CD4-positive, alpha-beta T cell treated with Interferon alpha-2 for 1 hour (primary cell): ENCODE data around the gene ACVR1.
"Not testable (repeated sequence)": the region's sequence is repeated elsewhere in the genome, so short reads cannot be mapped to it uniquely, and the experiment has no call there.

ENCODE experiments used
- DNase-seq, 2 donors: peaks; one replicate each; pipeline ENCODE4 v3.0.0-alpha.2; 2020 to 2022

Gene ACVR1

GRCh38 chr2:157849591-157849990 is 26.5 kb downstream of the ACVR1 start:
- DNase-seq = no peak

DNA sequence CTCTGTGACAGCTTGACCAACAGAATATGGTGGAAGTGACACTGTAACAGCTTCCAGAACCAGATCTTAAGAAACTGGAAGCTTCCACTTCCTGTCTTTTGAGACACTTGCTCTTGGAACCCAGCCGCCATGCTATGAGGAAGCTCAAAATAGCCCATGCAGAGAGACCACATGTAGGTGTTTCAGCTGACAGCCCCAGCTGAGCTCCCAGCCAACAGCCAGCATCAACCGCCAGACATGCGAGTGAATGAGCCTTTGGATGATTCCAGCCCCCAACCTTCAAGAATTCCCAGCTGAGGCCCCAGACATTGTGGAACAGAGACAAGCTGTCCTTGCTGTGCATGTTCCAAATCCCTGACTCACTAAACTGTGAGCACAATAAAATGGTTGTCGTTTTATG is 27.9 kb downstream of the ACVR1 start:
- no peak for DNase-seq

GRCh38 chr2:157845081-157845480 is 31.0 kb downstream of the ACVR1 start:
- no peak for DNase-seq

GRCh38 chr2:157843935-157844334 is 32.2 kb downstream of the ACVR1 start:
- no peak for DNase-seq

- DNase-seq = no peak
These were observed 33.0 kb downstream of the ACVR1 start for GRCh38 chr2:157843081-157843480.

DNA sequence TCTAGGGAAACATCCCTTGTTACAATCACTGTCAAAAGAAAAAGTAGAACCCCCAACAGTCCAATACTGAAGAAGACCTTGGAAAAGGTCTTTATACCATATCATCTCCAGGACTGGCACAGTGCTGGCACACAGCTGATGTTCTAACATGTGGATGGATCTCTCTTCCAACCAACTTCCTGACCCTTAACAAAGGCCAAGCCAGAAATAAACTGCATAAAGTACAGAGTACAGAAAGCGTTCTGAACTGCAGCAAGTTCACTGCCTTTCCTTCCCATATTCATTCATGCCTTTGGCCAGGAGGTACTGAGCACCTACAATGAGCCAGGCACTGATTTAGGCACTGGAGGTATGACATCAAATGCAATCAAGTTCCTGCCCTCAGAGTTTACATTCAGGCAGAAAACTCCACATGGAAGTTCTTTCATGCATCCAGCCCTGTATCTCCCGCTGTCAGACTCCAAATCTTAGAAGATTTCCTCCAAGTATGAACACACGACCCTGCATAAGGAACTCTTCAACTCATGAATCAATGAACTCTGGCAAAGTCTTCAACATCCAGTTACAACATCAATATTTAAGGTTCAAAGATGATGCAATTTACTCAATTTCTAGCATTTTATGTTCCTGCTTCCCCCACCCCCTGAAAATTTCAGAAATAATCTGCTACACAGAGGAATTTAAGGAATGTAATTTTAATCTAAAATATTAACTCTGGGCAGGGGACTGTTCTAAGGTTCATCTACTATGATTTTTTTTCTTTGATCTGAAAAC is 33.8 kb downstream of the ACVR1 start:
- no peak for DNase-seq

GRCh38 chr2:157841485-157841884 is 34.6 kb downstream of the ACVR1 start:
- no peak for DNase-seq

DNA sequence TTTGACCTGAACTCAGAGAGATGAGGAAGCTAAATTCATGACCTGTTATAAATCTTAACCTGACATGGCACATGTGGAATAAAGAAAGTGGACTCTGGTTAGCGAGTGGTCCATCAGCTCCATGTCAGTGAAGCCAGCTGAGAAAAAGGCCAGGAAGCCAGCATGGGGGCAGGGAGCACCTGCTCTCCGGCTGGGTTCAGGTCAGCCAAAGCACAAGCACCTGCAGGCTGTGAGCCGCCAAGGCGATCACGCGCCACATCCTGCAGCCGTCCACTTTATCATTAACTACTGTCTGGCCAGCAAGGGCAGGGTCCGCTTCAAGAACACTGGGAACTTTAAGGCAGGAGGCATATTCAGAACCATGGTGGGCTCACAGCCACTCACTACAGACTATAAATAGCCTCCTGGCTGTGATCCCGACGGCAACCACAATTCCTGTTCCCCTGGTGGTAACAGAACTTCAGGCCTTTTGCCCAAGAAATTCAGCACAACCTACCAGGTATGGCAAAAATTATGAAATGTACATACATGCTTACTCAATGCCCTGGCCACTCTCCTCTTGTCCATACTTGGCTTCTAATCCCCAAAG is 35.5 kb downstream of the ACVR1 start:
- DNase-seq = no peak

DNA sequence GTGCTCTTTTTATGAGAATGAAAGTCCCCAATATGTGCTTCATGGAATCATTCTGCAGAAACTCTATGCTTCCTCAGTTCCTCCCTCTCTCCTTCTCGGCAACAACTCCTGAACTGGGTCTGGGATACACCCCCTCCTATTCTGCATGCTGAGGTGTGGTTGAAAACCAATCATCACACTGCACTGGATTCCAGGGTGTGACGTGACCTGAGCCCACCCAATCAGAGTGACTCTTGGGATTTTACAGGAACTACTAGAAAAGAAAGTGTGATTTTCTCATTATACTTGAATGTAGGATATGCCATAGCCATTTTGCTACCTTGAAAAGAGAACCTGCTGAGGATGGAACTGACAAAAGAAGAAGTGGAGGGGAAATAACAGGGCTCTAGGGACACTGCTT is 36.3 kb downstream of the ACVR1 start:
- DNase-seq = no peak

DNA sequence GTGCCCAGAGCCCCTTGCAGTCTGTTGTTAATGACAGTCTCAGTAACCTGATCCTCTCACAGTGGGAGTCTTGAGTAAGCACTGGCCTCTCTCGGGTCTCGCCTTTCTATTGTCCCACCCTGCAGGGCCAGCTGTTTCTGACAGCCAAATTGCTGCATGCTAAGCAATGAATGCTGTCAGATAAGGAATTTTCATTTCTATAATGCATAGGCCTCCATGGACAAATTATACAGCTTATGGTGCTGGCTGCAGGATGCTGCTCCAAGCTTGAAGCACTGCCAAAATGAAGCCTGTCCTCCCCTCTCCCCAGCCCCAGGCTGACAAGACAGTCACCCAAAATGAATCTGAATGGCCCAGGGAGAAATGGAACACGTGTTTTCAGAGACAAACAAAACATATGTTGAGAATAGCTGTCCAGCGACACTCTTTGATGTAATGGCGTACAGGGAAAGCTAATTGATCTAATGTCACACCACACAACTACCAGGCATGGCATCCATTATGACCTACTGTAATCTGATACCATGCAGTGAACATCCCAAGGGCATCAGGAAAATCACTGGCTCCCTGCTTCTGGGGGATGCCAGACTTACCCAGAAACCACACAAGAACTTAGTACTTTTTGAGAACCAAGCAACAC is 36.8 kb downstream of the ACVR1 start:
- no peak for DNase-seq

DNA sequence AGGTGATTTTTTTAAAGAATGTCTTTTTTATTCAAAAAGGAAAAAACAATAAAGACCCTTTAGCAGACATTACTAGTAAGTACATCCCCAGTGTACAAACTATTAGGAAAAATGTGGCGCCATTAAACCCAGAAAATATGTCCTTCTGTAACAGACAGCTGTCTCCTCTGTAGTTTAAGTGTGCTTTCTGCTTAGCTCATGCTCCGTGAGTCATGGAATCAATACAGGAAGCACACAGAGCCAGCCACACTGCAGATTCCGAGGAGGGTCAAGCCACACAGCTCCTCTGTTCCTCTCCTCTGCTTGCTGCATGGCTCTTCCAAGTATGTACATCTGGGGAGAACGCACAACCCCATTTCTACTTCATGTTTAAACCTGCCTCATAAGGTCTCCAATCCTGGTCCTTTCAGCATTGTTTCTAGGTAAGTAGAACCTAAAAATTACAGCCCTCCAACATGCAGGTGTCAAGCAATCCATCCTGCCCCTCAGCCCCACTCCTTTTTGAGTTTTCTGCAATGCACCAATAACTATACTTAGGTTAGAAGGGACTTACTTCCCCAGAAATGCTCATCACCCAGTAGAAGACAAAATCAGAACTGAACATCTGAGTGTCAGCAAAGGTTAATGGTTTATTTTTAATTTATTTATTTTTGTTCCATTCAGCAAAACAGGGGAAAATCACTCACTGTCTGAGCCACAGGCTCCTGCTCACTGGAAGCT is 37.5 kb downstream of the ACVR1 start:
- DNase-seq = peak in 1 of 2 donors; percentile 39

GRCh38 chr2:157837851-157838441 is 38.2 kb downstream of the ACVR1 start:
- no peak for DNase-seq

- DNase-seq = no peak
These were observed 39.6 kb downstream of the ACVR1 start for GRCh38 chr2:157836531-157836930.

DNA sequence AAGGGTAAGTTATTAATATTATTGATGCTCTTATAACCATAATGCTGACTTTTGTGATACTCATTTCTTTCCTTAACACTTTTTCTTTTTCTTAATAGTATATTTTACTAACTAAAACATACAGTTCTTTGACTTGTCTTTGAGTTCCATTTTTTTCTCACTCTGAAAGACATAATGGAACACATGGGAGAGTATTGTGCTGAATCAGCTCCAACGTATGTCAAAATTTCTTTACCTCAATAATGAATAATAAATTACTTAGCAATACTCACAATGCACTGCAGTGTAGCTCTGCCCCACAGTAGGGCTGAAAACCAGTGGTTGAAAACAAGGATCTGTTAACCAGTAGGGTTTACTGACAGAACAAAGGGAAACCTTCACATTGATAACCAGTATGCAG is 40.7 kb downstream of the ACVR1 start:
- no peak for DNase-seq

GRCh38 chr2:157835006-157835405 is 41.1 kb downstream of the ACVR1 start:
- no peak for DNase-seq

- no peak for DNase-seq
These were observed 42.4 kb downstream of the ACVR1 start for GRCh38 chr2:157833721-157834120.

DNA sequence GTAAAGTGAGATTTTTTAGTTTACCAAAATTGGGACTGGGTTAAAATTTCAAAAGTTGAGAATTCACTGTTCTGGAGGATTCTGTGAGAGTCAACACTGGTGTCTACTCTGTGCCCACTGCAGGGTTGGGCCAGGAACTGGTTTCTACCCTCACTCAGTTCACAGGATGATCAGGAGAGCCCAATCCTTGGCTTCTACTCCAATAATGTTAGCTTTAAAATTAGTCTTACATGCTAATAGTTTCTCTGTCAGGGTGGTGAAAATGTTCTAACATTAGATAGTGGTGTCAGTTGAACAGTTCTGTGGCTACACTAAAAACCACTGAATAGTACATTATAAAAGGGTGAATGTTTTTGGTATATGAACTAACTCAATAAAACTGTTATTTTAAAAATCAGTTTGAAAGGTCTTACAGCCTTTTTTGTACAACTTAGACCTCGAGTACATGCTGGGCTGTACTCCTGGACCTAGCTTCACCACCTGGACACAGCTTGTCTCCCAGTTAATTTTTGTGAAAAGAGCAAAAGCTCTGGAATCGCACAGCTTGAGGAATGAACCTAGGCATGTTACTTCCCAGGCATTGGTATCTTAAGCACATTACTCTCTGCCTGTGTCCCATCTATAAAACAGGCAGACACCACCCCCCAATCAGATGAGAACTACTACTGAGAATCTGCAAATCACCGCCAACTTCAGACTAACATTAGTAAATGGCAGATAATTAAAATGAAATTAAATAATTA is 44.4 kb downstream of the ACVR1 start:
- no peak for DNase-seq

GRCh38 chr2:157830696-157831570 is 45.2 kb downstream of the ACVR1 start:
- DNase-seq = peak in 1 of 2 donors; percentile 2

- no peak for DNase-seq
These were observed 45.9 kb downstream of the ACVR1 start for GRCh38 chr2:157830266-157830665.

DNA sequence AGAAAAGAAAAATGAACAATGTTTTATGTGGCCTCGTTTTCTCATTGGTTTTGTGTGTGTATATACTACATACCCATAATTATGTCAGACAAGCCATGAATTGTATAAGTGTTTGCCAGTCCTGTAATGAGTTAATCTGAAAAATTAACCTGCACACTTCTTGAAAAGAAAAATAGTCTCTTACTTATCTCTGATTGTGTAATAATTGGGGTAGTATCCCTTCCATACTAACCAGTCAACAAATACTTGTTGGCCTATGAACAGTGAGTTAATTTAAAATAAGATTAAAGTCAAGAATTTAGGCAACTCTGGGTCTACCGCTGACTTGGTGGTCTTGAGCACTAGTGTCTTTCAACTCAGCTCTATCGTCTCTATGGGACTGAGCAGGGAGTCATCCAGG is 48.8 kb downstream of the ACVR1 start:
- no peak for DNase-seq

- not testable (repeated sequence) for DNase-seq
These were observed 49.5 kb downstream of the ACVR1 start for GRCh38 chr2:157826644-157827043.
